GM12892 (cell line): ENCODE data around the gene CRKL.

Experiments
- POLR2A ChIP-seq: IDR thresholded peaks from 2 replicates; pipeline ENCODE4 v1.6.1; 2011; ENCODE audit warnings: low read depth, low read length, control low read depth
- POLR2AphosphoS5 ChIP-seq: IDR thresholded peaks from 2 replicates; pipeline ENCODE4 v1.6.1; 2011; ENCODE audit warnings: low read depth, low read length, control low read depth

DNA sequence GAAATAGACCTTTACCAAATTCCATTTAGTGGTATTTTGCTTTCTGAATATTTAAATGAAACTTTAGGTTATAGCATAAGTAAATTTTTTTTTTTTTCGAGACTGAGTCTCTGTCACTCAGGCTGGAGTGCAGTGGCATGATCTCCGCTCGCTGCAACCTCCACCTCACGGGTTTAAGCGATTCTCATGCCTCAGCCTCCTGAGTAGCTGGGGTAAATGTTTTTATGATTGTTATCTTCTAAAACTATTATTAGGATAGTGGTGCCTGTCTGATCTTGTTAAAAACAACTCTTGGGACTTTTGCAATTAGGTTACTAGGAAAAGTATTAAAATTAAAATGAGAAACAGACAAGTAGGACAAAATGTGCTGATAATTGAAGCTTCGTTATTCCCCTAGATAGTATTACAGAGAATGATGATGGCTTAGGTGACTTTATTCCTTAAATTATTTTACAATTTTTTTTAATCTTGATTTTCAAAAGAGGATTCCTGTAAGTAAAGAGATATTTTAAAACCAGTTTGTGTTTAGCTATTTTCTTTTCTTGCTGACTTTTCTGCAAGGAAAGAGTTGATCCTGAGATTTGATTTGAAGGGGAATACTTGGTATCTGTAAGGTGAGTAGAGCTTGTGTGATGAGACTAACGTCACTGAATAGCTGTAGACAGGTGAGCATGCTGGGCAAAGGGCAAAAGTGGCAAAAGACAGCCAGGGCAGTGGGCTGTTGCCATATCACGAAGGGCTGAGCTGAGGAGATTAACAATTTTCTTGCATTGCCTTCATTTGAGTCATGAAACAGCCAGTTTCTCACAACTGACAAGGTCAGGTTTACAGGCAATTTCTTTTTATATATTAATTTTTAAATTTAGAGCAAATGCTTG lies 20.8 kb downstream of the CRKL start:
- no peak for TF ChIP-seq POLR2A
- TF ChIP-seq POLR2AphosphoS5 = no peak
